CD4-positive, alpha-beta T cell treated with Interleukin-6 at 100 ng/mL for 8 hours (primary cell): ENCODE data around the gene CALU.

ENCODE experiments used
- DNase-seq: peaks from one replicate; pipeline ENCODE4 v3.0.0-alpha.2; 2020; ENCODE audit warnings: mixed read lengths, low spot score

Gene CALU

DNA sequence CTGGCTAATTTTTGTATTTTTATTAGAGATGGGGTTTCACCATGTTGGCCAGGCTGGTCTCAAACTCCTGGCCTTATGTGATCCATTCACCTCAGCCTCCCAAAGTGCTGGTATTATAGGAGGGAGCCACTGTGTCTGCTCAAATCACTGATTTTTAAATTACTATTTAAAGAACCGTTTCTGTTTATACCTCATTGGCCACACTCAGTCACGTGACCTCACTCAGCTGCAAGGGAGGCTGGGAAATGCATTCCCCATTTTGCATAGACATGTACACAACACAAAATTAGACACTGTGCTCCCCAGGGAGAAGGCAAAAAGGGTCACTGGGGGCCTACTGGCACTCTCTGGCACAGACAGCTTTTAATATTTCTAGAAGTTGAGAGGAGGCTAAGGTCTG is 13.6 kb upstream of the CALU start:
- no peak for DNase-seq

GRCh38 chr7:128726059-128726736 is 13.0 kb upstream of the CALU start:
- no peak for DNase-seq

GRCh38 chr7:128726737-128727072 is 12.5 kb upstream of the CALU start:
- DNase-seq: no peak

DNA sequence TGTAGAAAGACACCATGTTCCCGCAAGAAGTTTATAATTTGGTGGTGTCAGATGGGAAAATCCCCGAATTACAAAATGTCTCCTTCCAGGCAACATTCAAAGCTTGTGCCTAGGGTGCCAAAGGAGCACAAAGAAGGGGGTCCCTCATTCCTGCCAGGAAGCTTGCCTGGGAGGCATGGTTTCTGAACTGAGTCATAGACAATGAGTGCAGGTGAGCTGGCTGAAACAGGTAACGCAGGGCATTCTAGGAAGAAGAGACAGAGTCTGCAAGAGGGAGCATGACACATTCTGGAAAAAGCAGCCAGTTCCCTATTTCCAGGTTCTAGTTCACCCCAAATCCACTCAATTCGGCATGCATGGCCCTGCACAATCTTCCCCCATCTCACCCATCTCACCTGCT is 11.9 kb upstream of the CALU start:
- DNase-seq: no peak

DNA sequence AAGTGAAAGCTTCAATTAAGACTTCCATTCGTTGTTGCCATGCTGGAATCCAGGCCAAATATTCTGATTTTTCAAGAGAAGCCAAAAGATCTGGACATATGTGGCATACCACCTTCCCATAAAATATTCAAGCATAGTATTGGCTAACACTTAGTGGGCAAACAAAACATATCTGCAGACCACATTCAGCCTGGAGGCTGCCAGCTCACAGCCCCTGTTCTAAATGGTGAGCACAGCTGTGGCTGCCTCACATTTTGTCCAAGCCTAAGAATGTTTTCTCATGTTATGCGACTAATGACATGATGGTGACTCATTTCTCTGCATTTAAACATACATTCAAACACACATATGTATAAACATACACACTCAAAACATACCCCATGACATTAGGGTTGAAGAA is 10.6 kb upstream of the CALU start:
- DNase-seq: no peak

- no peak for DNase-seq
Measured at GRCh38 chr7:128729494-128729893, 9.7 kb upstream of the CALU start.

DNA sequence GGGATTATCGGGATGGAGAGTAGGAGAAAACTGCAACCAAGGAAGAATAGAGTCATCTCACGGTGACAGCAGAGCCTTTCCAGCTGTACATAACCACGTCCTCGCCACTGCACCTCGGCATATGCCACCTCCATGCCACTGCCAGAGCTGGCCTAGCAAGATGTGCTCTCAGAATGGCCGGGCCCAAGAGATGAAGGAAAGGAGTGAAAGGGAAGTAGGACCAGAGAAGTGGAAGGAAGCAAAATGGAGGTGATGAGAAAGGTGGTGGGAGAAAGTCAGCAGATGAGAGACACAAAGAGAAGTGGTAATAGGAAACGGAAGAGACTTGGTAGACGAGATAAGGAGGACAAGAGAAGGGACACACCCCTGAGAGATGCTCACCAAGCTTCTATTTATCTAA is 8.0 kb upstream of the CALU start:
- no peak for DNase-seq

GRCh38 chr7:128732521-128733277 is 6.5 kb upstream of the CALU start:
- no peak for DNase-seq

GRCh38 chr7:128733278-128733645 is 5.9 kb upstream of the CALU start:
- DNase-seq: no peak

DNA sequence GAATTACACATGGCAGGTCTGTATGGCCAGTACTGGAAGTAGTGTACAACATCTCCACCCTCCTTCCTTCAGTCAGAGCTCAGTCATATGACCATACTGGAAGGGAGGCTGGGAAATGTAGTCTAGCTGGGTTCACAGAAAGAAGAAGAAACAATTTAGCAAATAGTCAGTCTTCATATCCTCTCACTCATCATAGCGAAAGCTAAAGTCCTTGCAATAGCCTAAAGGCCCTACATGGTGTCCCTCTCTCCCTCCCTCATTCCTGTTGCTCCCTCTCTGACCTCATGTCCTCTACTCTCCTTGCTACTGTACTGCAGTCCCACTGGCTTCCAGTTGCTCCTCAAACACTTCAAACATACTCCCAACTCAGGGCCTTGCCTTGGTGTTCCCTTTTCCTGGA is 4.3 kb upstream of the CALU start:
- no peak for DNase-seq

DNA sequence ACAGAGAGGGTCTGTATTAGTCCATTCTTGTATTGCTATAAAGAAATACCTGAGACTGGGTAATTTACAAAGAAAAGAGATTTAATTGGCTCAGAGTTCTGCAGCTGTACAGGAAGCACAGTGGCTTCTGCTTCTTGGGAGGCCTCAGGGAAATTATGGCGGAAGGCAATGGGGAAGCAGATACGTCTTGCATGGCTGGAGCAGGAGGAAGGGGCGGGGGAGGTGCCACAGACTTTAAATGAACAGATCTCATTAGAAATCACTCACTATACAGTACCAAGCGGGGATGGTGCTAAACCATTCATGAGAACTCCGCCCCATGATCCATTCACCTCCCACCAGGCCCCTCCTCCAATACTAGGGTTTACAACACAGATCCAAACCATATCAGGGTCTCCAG is 3.7 kb upstream of the CALU start:
- no peak for DNase-seq

GRCh38 chr7:128737441-128737840 is 1.7 kb upstream of the CALU start:
- no peak for DNase-seq

- no peak for DNase-seq
Measured at GRCh38 chr7:128737867-128738385, 1.2 kb upstream of the CALU start.

- no peak for DNase-seq
Measured at GRCh38 chr7:128738570-128739047, 550 bp upstream of the CALU start.

DNA sequence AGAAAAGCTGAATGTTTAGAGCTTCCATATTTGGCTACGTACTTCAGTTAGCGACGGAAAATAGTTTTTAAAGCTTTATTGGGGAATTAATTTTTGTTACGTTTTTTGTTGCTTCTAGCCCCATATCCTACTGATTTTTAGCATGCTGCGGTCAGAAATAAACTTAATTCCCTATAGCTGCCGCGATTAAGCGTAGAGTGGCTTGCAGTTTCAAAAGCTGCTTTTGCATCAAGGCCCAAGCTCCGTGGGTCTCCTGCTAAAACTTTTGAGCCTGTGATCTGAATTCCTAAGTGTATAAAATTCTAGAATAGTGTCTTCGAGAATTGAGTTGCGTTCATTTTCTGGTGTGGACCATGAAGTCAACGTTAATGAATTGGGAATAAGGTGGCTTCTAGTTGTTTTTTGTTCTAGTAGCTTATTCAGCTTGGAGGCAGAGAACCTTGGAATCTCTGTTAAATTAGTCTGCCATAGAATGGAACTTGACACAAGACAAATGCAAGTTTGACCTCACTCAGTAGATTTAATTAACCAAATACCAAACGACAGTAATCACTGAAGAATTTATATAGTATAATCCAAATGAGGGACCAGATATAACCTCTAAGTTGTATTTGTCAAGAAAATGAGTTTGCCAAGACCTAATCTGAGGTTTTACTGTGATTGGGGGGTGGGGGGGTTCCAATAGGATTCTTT is 977 bp downstream of the CALU start:
- DNase-seq: no peak

DNA sequence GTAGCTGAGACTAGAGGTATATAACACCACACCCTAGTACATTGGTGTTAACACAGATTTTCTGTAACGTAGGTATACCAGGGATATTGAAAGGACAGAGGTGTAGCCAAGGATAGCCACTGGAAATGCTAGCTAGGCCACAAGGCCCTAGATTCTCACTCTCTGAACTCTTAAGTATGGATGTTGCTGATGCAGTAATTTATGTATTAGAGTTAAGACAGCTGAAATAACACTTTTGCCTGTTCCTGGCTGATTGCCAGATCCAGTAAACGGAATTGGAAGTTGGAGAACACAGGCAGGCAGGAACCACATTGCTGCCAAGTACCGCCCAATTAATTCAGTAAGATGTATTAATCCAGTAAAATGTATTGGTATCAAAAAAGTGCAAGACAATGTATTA is 1.8 kb downstream of the CALU start:
- DNase-seq: no peak

DNA sequence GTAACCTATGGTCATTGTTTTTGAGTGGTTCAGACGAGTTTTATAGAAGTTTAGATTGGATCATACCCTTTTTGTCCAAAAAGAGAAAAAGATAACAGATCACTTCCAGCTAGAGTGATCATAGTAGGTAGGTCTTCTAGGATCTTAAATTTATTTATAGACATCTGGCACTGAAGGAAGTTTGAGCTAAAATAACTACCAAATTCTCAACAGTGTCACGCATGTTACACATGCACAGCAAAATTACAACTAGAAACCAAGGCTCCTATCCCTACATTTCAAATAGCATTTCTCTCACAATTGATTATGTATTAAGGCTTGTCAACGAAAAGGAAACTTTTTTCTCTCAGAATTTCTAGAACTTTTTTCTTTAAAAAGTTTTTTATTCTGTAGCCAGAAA is 2.3 kb downstream of the CALU start:
- DNase-seq: no peak

DNA sequence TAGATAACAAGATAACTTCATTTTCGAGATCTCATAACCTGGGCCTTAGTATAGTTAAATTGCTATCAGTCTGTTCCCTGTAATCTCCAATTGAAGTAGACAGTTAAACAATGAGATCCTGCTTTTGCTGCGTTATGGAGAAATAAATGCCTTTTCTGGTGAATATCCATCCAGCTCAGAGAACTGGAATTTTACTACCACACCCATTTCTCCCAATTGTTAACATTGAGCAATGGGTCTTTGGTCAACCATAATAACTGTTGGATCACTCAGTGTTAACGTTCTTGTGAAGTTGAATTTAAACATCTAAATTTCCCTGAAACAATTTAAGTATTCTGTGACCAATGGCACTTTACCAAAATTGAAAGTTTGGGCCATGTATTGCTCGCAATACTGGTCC is 3.0 kb downstream of the CALU start:
- DNase-seq: no peak

GRCh38 chr7:128743112-128743772 is 4.1 kb downstream of the CALU start:
- DNase-seq: no peak

DNA sequence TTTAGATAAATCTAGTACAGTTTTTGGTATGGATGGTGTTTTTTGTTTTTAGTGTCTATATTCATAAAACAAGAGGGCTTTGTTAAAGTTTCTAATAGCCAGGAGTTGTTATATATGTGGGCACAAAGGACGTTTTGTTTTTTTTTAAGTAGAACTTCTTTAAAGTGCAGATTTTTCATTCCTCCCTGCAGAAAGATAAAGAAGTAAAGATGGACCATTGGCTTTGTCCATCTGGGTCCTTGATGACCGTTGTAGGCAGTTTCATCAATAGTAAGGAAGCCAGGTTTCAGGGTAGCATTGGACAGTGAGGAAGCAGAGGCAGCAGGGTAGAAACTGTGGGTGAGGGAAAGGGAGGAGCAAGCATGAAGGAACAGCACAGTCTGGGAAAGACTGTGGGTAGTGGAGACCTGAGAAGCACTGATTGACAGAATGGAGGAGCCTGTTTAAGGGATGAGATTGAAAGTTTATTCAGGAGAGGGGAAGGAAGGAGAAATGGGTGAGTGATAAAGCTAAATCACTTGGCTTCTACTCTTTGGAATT is 5.3 kb downstream of the CALU start:
- DNase-seq: no peak

GRCh38 chr7:128745706-128746105 is 6.5 kb downstream of the CALU start:
- no peak for DNase-seq

DNA sequence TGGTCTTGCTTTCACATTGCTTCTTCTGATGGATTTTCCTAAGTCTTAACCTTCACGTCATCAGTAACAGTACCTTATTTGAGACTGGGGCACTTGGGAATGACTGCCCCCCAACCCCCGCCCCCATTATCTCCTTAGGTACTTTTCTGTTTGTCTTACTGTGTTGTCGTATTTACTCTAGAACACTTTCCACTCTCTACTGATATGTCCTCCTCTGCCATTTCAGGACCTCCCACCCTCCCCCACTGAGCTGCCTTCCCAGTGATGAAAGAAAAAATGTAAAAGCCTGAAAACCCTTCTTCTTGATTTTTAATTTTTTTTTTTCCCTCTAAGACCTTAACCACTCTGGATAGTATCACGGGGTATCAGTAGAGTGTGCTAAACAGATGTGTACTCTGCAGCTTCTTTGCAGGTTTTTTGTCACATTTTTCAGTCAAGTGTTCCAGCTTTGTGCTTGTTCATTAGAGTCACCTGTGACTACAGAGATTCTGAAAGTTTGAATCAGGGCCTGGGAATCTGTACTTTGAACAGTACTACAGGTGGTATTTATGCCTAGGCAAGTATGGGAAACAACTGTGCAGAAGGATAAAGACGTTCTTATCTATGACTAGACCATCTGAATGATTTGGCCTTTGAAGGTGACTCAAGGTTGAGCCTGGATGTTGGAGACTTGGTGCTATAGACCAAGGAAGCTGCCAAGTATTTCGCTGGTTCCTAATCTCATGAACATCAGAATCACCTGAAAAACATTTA is 8.3 kb downstream of the CALU start:
- DNase-seq: no peak
